Measurements from ENCODE around the gene TTLL5. TPM values are rescaled to one million over a fixed set of nuclear protein-coding genes. Genes with fewer than 3 reads are reported as not detected.

The TTLL5 gene
- total and polyA plus RNA-seq, 2 of the 13 experiments (the other 11 are each of a cell fraction or from before 2014, with no cell fraction given), result 11.8 to 18.8 TPM

DNA sequence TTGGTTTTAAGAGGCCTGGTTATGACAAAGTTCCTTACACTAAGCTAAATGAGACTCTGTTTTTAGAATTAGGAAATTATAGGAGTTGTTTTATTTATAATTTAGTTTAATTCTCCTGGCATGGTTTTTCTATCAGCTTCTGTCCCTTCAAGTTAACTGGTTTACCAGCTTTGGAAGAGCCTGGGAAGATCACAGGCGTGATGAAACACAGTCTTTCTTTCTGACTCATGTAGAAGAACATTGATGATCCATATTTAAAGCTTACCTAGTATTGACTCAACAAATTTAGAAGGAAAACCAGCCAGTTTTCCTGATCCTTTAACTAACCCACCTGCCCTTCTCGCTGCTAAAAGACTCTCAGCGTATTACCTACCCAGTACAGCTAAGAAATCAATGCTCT is 165.6 kb downstream of the TTLL5 start:
- TF ChIP-seq HCFC1 (IDR thresholded peaks at IDR 0.05; ENCODE audit: low read depth, low read length) (no peak), GPBP1L1 (CRISPR knock-in tag; IDR thresholded peaks at IDR 0.05) (no peak), ZNF18 (CRISPR knock-in tag; IDR thresholded peaks at IDR 0.05; ENCODE audit: insufficient replicate concordance) (peak; percentile 31)
- intact Hi-C loops (cut with micrococcal nuclease; ENCODE audit: unreplicated experiment), result loop anchor here (5.0 to 10.0 kb wide), 2 partner anchors 36 to 158 kb away; partner anchors contain the start of genes IFT43 and TGFB3
- Histone ChIP-seq H3K27me3 (ENCODE audit: control insufficient read depth in 1 of 2, insufficient read depth in 2 of 2, low read length in 2 of 2) (no peaks in the 10 kb centered on the region), H4K20me1 (ENCODE audit: insufficient read depth, low read length) (no peaks in the 10 kb centered on the region), H3K27ac (ENCODE audit: extremely low read length, insufficient read depth, low read length) (peak overlapping the region; percentile 83), H3K9me3 (ENCODE audit: low read length) (no peaks in the 10 kb centered on the region), H3K4me1 (ENCODE audit: insufficient read depth, low read length) (peaks cover 46% of the 10 kb centered on the region), H3K9ac (ENCODE audit: insufficient read depth, low read depth, low read length) (no peak overlapping the region), H3K4me2 (ENCODE audit: low read depth, low read length) (0 out of 2 replicates have a peak overlapping the region, but pooled peaks have one; percentile 73), H3K79me2 (ENCODE audit: insufficient read depth, low read length) (no peaks in the 10 kb centered on the region), H2AFZ (ENCODE audit: low read length) (no peak overlapping the region), H3K4me3 (replicated peaks in 1 of 3; ENCODE audit: insufficient read depth in 1 of 3, low read depth in 2 of 3, low read length in 3 of 3) (no peak overlapping the region), H3K36me3 (replicated peaks in 1 of 2; ENCODE audit: control insufficient read depth in 1 of 2, insufficient read depth in 2 of 2, low read length in 2 of 2) (0 out of 5 replicates have a peak, but pooled peaks cover 0 to 4% of the 10 kb centered on the region in 2 experiments)
- DNase-seq (ENCODE audit: low spot score) (no peak), FAIRE-seq (no peak), ATAC-seq (no peak)
- in situ Hi-C loops (cut with HindIII; ENCODE audit: extremely low pct_ligation_motif_present, low pct_unique_long_range_greater_than_20kb), result no loop called here
- POLR2A ChIA-PET, result interaction anchor here (0.7 kb wide), 1 partner anchor 164 kb away, joined by 3 read pairs; no protein-coding TSS in a partner anchor
- no TSS peak for BruUV-seq (replicated peaks)
- CTCF ChIA-PET (ENCODE audit: low intra/inter-chr PET ratio, low total read pairs), result no interaction called here
- WGBS (ENCODE audit: low lambda C conversion rate), result 89% methylated on average over 3 of the region's 3 CpGs

DNA sequence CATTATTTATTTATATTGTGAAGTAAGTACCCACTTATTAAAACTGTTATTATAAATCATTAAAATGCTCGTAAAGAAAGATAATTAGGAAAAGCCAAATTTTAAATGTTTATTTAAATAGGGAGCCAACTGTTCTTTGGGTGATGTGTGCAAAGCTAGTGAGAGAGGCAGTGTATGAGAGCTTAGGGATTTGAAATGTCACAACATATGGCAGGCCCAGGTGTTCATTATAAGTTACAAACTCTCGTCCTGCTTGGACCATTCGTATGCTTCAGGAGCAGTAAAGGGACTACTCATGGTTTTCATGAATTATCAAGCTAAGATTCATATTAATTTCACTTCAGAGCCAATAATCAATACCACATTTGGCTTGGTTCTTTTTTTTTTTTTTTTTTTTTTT is 166.3 kb downstream of the TTLL5 start:
- no peak overlapping the region for H3K27ac ChIP-seq (ENCODE audit: extremely low read length, insufficient read depth, low read length)
- FAIRE-seq, result no peak
- TF ChIP-seq ZNF790 (CRISPR knock-in tag; IDR thresholded peaks at IDR 0.05; ENCODE audit: borderline replicate concordance) (no peak), DR1 (CRISPR knock-in tag; IDR thresholded peaks at IDR 0.05) (no peak), ZBTB20 (CRISPR knock-in tag; IDR thresholded peaks at IDR 0.05; ENCODE audit: borderline replicate concordance, low read depth) (no peak), TCF7L2 (IDR thresholded peaks at IDR 0.05; ENCODE audit: low read depth, low read length) (no peak), ZFP36L1 (CRISPR knock-in tag; IDR thresholded peaks at IDR 0.05) (no peak)
- TF ChIP-seq, protein P1, sequence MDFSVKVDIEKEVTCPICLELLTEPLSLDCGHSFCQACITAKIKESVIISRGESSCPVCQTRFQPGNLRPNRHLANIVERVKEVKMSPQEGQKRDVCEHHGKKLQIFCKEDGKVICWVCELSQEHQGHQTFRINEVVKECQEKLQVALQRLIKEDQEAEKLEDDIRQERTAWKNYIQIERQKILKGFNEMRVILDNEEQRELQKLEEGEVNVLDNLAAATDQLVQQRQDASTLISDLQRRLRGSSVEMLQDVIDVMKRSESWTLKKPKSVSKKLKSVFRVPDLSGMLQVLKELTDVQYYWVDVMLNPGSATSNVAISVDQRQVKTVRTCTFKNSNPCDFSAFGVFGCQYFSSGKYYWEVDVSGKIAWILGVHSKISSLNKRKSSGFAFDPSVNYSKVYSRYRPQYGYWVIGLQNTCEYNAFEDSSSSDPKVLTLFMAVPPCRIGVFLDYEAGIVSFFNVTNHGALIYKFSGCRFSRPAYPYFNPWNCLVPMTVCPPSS (IDR thresholded peaks at IDR 0.05), result no peak
- TF ChIP-seq, protein P2, sequence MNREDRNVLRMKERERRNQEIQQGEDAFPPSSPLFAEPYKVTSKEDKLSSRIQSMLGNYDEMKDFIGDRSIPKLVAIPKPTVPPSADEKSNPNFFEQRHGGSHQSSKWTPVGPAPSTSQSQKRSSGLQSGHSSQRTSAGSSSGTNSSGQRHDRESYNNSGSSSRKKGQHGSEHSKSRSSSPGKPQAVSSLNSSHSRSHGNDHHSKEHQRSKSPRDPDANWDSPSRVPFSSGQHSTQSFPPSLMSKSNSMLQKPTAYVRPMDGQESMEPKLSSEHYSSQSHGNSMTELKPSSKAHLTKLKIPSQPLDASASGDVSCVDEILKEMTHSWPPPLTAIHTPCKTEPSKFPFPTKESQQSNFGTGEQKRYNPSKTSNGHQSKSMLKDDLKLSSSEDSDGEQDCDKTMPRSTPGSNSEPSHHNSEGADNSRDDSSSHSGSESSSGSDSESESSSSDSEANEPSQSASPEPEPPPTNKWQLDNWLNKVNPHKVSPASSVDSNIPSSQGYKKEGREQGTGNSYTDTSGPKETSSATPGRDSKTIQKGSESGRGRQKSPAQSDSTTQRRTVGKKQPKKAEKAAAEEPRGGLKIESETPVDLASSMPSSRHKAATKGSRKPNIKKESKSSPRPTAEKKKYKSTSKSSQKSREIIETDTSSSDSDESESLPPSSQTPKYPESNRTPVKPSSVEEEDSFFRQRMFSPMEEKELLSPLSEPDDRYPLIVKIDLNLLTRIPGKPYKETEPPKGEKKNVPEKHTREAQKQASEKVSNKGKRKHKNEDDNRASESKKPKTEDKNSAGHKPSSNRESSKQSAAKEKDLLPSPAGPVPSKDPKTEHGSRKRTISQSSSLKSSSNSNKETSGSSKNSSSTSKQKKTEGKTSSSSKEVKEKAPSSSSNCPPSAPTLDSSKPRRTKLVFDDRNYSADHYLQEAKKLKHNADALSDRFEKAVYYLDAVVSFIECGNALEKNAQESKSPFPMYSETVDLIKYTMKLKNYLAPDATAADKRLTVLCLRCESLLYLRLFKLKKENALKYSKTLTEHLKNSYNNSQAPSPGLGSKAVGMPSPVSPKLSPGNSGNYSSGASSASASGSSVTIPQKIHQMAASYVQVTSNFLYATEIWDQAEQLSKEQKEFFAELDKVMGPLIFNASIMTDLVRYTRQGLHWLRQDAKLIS (CRISPR knock-in tag; IDR thresholded peaks at IDR 0.05), result no peak

More for the DNA sequence above, 166.3 kb downstream of the TTLL5 start:
- H4K20me1 ChIP-seq (ENCODE audit: insufficient read depth, low read length), result no peaks in the 10 kb centered on the region
- no peak overlapping the region for H3K4me2 ChIP-seq (ENCODE audit: low read depth, low read length)
- no TSS peak for BruUV-seq (replicated peaks)
- peaks cover 45% of the 10 kb centered on the region for H3K4me1 ChIP-seq (ENCODE audit: insufficient read depth, low read length)
- no peak overlapping the region for H3K4me3 ChIP-seq (replicated peaks in 1 of 3; ENCODE audit: insufficient read depth in 1 of 3, low read depth in 2 of 3, low read length in 3 of 3)
- DNase-seq (ENCODE audit: low spot score) (no peak), ATAC-seq (no peak)
- in situ Hi-C loops (cut with HindIII; ENCODE audit: extremely low pct_ligation_motif_present, low pct_unique_long_range_greater_than_20kb), result no loop called here
- WGBS (ENCODE audit: low lambda C conversion rate), result 96% methylated on average over 3 of the region's 3 CpGs
- no peak overlapping the region for H3K9ac ChIP-seq (ENCODE audit: insufficient read depth, low read depth, low read length)
- H3K27me3 ChIP-seq (ENCODE audit: control insufficient read depth in 1 of 2, insufficient read depth in 2 of 2, low read length in 2 of 2), result no peaks in the 10 kb centered on the region
- H3K36me3 ChIP-seq (replicated peaks in 1 of 2; ENCODE audit: control insufficient read depth in 1 of 2, insufficient read depth in 2 of 2, low read length in 2 of 2), result 0 out of 5 replicates have a peak, but pooled peaks cover 0 to 4% of the 10 kb centered on the region in 2 experiments
- no peaks in the 10 kb centered on the region for H3K9me3 ChIP-seq (ENCODE audit: low read length)
- CTCF ChIA-PET (ENCODE audit: low intra/inter-chr PET ratio, low total read pairs), result no interaction called here
- intact Hi-C loops (cut with micrococcal nuclease; ENCODE audit: unreplicated experiment), result loop anchor here (5.0 to 10.0 kb wide), 2 partner anchors 35 to 157 kb away; partner anchors contain the start of genes IFT43 and TGFB3
- POLR2A ChIA-PET, result no interaction called here
- no peaks in the 10 kb centered on the region for H3K79me2 ChIP-seq (ENCODE audit: insufficient read depth, low read length)
- no peak overlapping the region for H2AFZ ChIP-seq (ENCODE audit: low read length)
